Skin of body (tissue), 2 donors: ENCODE results near the gene PPDPF. TPM values are rescaled to one million over a fixed set of nuclear protein-coding genes. Genes with fewer than 3 reads are reported as not detected.

Experiments
- DNase-seq: peaks from one replicate; lab custom pipeline; 2025; lab: John Stamatoyannopoulos, UW
- total RNA-seq: library from RNA; depleted of rRNA; stranded (reverse); fragments of >200 nt; gene quantifications from one replicate; pipeline ENCODE4 v1.2.3, GENCODE V29; 2014

PPDPF gene
- total RNA-seq, 1 donor from 2014 or later: 30.8 TPM

GRCh38 chr20:63519668-63520503, 679 bp upstream of the PPDPF start:
- DNase-seq: peak; percentile 74

- DNase-seq: peak; percentile 39
Measured at GRCh38 chr20:63520934-63521601, 503 bp downstream of the PPDPF start.

- DNase-seq: no peak
Measured at GRCh38 chr20:63521602-63522001, 1.0 kb downstream of the PPDPF start.

DNA sequence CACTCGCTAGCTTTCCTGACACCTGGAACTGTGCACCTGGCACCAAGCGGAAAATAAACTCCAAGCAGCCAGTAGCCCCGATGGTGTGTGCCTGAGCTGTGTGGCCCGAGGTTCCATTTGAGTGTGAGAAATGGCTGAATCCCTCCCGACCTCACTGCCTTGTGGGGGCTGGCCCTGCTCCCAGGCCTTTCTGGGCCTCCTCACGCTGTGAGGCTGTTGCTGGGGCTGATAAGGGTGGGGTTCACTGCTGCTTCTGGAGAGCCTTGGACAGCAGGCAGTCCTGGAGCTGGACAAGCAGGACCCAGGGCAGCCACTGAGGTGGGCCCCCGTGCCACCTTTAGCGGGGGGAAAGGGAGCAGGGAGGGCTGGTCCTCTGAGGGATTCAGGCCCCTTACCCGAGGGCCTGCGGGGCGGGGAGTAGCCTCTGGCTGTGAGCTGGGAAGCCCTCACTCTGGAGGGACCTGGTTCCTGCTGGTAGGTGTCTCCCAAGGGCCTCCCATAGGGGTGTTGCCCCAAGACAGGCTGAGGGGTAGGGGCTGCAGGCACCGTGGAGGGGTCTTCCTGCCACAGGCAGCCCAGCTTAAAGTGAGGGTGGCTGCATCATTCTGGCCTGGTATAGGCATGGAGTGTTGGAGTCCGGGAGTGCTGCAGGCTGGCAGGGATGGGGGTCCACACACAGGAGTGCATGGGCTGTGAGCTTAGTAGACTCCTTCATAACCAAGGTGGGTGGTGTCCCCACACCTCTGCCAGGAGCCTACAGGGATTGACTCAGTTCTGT, 1.7 kb downstream of the PPDPF start:
- DNase-seq: no peak

DNA sequence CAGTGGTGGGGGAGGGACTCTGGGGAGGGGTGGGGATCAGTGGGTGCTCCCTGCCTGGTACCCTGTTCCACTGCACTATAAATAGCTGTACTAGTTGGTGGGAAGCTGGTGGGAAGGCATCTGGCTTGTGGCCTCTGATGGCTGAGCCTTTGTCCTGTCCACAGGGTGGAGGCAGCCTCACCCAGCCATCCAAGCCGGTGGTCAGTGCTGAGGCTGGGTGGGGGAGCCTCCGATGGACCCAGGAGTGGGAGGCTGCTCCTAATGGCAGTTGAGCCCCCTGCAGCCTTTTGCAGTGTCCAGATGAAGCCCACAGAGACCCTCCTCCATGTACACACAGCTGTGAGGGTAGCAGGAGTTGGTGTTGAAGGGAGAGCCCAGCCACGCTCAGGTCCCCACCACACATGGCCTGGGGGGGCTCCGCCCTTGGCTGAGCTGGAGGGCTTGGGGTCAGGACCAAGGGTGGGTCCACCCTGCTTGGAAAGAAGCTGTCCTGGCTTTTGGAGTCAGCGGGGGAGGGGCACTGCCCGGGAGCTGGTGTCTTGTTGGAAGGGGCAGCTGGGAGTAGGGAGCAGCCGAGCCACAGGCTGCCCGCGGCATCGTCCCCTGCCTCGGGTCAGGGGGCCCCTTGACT, 2.5 kb downstream of the PPDPF start:
- no peak for DNase-seq

GRCh38 chr20:63525185-63525584, 4.6 kb downstream of the PPDPF start:
- DNase-seq: no peak

- no peak for DNase-seq
Measured at GRCh38 chr20:63525971-63526370, 5.4 kb downstream of the PPDPF start.

DNA sequence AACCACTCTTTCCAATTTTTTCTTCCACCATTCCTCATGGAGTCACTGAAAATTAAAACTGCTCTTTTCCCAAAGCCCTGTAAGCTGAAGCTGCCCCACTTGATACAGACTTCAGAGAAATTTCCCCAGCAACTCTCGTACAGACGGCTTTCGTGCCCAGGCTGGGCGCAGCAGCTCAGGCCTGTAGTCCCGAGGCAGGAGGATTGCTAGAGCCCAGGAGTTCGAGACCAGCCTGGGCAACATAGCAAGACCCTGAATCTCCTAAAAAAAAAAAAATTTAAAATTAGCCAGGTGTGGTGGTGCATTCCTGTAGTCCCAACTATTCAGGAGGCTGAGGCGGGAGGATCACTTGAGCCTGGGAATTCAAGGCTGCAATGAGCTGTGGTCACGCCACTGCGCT, 6.6 kb downstream of the PPDPF start:
- DNase-seq: no peak

DNA sequence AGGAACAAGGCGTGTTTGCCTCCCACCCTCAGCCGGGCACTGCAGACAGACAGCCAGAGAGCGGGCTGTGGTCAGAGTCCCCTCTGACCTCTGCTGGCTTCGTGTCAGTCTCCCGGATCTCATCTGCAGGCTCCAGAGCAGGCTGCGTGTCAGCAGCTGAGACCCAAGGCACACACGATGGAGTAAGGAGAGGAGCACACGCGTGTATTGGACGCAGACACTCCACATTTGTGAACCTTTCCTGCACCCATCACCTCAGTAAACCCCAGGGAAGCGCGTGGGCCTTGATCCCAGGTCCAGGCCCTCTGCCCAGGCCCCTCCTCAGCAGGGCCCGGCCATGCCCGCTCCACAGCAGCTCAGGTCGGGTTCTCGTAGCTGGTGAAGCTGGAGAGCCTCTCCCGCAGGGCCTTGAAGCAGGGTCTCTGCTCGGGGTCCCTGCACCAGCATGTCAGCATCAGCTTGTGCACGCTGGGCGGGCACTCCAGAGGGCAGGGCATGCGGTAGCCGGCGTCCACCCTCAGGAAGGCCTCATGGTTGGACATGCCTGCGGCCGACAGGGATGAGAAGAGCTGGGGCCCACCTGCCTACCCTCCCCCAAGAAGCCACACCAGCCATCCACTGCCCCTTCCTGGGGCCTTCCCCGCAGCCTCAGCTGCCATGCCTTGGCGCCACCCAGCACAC, 8.8 kb downstream of the PPDPF start:
- DNase-seq: no peak

- DNase-seq: no peak
Measured at GRCh38 chr20:63529861-63530787, 9.6 kb downstream of the PPDPF start.

- no peak for DNase-seq
Measured at GRCh38 chr20:63530788-63531160, 10.2 kb downstream of the PPDPF start.

- no peak for DNase-seq
Measured at GRCh38 chr20:63531686-63532448, 11.3 kb downstream of the PPDPF start.

GRCh38 chr20:63532449-63532971, 11.9 kb downstream of the PPDPF start:
- no peak for DNase-seq

DNA sequence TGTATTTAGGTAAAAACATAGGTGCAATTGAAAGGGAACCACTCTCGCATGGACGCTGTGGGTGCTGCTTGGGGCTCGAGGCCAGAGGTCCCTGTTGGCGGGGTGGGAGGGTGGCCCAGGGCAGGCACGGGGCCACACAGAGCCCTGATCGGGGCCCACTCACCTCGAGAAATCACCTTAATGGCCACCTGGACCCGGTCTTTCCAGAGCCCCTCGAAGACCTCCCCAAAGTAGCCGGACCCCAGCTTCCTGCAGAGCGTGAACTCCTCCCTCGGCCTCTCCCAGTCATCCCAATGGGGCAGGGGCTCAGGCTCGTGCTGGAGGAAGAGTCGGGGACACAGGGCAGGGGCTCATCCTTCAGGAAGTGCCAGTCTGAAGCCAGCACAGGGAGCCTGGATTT, 12.8 kb downstream of the PPDPF start:
- DNase-seq: no peak

- DNase-seq: no peak
Measured at GRCh38 chr20:63533871-63534393, 13.4 kb downstream of the PPDPF start.

DNA sequence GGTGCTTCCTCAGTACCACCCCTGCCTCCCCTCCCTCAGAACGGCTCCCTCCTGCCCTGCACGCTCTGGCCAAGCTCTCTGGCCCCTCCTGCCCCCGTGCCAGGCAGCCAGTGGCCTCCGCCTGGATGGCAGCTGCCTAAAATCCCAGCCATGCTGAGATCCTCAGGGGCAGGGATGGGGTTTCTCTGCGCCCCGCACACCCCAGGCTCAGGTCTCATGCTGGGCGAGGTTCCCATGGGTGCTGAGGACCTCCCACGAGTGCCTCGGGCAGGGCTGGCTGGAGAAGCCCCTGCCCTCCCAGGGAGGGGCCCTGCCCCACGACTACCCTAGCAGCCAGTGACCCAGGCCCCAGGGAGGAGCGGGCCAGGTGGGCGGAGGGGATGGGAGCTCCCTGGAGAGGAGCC, 13.9 kb downstream of the PPDPF start:
- no peak for DNase-seq

DNA sequence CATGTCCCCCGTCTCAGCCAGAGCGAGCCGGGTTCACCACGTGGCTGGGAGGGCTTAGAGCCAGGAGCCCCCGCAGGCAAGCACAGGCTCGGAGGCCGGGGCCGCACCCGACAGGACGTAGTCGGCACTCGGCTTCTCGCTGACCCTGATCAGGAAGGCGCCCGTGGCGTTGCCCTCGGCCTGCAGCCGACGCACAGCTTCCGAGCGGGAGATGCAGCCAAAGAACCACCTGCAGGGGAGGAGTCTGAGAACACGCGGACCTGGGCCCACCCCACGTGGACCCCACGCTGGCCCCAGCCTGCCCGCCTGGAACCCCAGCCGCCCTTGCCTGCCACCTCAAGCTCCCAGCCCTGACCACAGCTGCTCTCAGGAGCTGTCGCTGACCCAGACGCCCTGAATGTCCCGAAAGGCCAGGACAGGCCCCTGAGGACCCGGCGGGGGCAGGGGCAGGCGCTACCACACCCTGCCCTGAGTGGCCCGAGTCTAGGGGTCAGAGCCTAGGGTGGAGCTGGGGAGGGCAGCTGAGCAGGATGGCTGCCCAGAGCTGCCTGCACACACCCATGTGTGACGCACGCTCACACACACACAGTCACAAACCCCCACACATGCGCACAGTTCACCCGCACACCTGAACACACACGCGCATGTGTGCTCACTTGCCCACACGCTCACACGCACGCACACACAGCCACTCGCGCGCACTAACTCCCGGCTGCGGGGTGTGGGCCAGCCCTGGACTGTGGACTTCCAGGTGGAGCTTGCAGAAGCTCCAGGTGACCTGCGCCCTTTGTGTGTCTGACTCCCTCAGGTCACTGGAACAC, 14.5 kb downstream of the PPDPF start:
- no peak for DNase-seq
